ENCODE results near the gene FAM25A.
A peak's percentile ranks its signal among the peaks of the same experiment; 100 is the strongest.
"Not testable (repeated sequence)": the region's sequence is repeated elsewhere in the genome, so short reads cannot be mapped to it uniquely, and the experiment has no call there.

FAM25A gene

DNA sequence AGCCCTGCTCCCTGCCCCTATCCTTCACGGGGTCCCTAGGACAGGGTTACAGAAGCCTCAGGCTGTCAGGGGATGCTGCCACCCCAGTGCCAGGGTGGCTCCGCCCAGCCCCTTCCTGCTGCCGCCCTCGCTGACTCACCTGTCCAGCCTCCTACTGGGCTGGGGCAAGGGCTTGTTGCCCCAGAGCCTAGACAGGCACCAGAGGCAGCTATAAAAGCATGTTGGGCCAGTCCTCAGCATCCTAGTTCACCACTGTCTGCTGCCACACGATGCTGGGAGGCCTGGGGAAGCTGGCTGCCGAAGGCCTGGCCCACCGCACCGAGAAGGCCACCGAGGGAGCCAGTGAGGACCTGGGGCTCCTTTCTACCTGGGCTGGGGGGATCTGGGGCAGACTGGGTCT is at the start of gene FAM25A:
Gene FAM25A, plus strand, starts transcription at position 239 of the 400 bp plus-strand sequence. Its CDS starts 31 bp downstream, at position 270.
- not testable (repeated sequence) for DNase-seq

DNA sequence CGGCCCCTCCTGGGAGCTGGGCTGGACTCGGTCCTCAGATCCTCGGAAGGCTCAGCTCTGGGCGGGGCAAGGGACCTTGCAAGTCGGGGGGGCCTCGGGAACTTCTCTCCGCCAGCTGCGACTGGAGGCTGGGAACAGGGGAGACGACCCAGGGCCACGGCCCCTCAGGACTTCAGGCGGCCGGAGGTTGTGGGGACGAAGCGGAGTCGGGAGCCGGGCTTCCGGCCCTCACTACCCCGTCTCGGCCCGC is 49.2 kb upstream of the FAM25A start:
- no peak for DNase-seq

DNA sequence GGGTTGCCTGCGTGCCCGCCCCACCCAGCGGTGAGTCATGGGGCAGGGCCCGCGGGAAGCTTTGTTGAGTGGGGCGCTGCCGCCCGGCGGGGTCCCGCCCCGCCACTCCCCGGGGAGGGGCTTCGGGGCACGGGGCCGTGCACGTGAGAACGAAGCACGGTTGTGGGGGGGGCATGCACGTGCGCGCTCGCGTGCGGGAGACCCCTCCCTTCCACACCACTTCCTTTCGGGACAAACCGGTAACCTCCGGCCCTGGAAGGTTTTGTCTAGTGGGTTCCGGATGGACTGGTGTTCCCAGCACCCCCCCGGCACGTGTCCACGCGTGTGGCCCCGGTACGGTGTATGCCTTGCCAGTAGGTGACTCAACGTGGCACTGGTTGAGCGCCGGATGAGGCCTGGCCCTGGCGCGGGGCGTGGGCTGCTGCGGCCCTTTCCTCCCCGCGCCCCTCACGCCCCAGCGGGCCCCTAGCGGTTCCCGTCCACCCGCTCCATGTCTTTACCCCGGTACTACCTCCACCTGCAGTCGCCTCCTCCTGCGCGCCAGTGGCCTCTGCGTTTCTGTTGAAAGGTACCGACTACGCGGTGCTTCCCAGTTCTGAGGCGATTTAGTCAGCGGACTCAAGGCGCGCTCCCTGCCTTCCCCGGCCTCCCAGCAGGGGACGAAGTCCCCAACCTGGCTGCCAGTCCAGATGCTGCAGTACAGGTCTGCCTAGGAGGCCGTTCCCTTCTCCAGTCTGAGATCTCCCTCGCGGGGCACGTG is 48.7 kb upstream of the FAM25A start:
- DNase-seq = peak; percentile 89

DNA sequence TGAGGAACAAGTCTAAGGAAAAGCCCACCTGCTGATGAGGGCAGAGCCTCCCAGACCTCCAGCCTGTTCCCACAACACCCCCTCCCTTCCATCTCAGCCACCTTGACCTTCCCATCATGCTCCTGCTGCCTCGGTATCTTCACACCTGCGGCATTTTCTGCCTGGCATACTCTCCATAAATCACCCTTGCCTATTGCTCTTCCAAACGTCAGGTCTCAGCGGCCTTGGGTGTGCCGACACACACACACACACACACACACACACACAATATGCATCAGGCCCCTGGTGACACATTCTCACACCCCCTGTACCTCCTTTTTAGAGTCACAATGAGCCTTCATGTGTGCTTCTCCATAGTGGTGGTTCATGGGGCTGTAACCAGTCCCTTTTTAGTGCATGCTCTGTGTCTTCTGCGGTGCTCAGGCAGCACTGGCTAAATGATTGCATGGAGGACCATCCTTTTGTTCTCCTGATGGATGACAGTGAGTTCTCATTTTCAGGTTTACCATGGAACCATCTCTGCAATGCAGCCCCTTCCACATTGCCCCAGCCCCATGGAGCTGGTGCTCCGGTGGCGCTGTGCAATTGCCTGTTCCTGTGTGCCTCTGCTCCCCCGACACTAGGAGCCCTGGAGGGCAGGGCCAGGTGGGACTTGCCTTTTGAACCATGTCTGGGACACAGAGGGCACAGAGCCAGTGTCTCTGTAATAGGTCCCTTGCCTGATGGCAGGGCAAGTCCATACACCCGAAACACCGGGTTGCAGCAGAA is 47.3 kb upstream of the FAM25A start:
- no peak for DNase-seq

DNA sequence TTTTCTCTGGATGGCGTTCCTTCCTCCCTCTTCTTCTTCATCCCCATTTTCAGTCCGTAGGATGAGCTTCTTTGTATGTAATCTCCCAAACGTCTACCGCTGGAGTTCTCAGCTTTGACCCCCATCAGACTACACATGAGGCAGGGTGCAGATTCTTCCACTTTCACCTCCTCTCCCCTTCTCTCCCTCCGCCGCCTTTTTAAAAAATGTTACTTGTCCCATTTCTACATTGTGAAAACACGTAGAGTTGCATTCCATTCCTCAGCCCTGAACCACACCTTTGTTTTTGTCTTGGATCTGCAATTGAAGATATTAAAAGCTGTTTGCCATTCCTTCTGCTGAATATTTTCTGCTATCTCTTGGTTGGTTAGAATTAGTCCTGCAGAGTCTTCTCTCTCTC is 45.6 kb upstream of the FAM25A start:
- DNase-seq = no peak

DNA sequence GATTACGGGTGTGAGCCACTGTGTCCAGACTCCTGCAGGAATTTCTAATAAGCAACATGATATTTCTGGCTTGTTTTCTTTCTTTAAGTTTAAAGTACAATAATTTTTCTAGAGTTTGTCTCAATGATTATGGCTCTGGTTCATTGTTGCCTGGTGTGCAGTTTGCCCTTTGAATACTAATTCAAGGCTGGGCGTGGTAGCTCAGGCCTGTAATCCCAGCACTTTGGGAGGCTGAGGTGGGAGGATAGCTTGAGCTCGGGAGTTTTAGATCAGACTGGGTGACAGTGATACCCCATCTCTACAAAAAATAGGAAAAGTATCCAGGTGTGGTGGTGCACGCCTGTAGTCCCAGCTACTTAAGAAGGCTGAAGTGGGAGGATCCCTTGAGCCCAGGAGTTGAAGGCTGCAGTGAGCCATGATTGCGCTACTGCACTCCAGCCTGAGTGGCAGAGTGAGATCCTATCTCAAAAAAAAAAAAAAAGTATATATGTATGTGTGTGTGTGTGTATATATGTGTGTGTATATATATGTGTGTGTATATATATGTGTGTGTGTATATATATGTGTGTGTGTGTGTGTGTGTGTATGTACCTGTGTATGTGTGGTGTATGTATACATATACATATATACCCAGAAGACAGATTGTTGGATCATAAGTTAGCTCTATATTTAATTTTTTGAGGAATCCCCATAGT is 43.6 kb upstream of the FAM25A start:
- DNase-seq = no peak

DNA sequence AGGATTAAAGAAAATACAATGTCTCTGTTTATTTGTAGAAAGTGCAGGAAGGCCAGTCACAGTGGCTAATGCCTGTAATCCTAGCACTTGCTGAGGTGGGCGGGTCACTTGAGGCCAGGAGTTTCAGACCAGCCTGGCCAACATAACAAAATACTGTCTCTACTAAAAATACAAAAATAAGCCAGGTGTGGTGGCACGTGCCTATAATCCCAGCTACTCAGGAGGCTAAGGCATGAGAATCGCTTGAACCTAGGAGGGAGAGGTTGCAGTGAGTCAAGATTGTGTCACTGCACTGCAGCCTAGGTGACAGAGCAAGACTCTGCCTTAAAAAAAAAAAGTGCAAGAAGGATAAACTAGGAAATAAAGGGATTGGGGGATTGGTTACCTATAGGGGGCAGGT is 41.6 kb upstream of the FAM25A start:
- not testable (repeated sequence) for DNase-seq

DNA sequence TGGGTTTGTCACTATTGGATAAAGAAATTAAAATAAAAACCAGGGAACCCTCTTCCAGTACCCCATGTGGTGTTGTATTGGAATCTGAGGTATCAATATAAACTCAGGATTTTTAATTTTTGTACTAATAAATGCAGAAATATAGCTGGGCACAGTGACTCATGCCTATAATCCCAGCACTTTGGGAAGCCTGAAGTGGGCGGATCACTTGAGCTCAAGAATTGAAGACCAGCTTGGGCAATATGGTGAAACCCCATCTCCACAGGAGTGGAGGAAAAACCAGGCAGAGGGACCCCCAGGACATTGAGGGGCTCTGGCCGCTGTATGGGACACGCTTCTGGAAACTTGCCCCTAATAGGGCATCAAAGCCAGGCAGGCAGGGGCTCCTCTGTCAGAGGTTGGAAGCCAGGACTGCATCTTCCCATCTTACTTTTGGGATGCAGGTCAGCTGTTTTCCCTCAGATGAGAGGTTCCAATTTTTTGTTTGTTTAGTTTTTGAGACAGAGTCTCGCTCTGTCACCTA is 40.7 kb upstream of the FAM25A start:
- no peak for DNase-seq

DNA sequence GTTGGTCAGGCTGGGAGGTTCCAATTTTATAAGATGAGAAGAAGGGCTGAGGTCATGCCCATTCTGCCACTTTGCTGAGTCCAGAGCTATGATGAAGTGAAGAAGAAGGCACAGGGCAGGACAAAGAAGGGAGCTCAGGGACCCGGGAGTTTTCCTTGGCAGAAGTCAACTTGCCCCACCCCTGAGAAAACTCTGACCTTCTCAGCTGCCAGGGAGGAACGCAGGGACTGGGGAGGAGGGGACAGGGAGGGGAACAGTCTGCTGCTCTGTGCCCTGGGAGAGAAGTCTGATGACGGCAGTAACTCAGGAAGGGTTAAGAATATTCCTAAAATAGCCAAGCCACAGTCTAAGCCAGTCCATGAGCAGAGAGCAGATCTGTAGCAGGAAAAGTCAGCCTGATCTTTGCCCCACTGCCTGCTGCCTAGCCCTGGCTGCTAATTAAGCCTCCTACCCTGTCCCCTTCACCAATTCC is 40.1 kb upstream of the FAM25A start:
- no peak for DNase-seq

DNA sequence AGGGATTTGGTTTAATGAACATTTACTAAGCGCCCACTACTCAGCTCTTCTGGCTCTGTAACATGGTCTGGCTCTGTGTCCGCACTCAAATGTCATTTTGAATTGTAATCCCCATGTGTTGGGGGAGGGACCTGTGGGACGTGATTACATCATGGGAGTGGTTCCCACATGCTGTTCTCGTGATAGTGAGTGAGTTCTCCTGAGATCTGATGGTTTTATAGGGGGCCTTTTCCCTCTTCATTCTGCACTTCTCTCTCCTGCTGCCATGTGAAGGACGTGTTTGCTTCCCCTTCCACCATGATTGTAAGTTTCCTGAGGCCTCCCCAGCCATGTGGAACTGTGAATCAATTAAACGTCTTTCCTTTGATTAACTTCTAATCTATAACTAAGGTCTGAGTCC is 39.1 kb upstream of the FAM25A start:
- DNase-seq = peak; percentile 66

DNA sequence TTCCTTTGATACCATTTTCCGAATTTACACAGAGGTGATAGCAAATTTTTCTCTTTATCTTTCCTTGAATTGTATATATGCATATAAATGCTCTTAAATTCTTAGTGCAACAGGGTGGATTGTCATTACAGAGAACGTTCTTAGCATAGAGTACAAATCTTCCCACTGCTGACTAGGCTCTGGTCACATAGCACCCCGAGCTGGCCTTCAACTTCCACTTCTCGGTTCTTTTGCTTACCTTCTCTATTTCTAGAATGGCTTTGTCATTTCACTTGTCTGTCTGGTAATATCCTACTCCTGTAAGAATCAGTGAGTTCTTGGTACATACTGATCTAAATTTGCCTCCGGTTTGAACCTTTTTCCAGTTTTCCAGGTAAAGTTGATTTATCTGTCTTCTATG is 38.4 kb upstream of the FAM25A start:
- DNase-seq = no peak

DNA sequence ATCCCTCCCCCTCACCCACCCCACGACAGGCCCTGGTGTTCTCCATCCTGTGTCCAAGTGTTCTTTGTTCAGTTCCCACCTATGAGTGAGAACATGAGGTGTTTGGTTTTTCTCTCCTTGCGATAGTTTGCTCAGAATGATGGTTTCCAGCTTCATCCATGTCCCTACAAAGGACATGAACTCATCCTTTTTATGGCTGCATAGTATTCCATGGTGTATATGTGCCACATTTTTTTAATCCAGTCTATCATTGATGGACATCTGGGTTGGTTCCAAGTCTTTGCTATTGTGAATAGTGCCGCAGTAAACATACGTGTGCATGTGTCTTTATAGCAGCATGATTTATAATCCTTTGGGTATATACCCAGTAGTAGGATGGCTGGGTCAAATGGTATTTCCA is 35.6 kb upstream of the FAM25A start:
- not testable (repeated sequence) for DNase-seq

DNA sequence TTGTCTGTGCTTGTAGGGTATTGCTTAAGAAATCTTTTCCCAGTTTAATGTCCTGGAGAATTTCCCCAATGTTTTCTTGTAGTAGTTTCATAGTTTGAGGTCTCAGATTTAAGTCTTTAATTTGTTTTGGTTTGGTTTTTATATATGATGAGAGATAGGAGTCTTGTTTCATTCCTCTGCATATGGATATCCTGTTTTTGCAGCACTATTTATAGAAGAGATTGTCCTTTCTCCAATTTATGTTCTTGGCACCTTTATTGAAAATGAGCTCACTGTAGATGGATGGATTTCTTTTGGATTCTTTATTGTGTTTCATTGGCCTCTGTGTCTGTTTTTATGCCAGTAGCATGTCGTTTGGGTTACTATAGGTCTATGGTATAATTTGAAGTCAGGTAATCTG is 31.6 kb upstream of the FAM25A start:
- DNase-seq = no peak

DNA sequence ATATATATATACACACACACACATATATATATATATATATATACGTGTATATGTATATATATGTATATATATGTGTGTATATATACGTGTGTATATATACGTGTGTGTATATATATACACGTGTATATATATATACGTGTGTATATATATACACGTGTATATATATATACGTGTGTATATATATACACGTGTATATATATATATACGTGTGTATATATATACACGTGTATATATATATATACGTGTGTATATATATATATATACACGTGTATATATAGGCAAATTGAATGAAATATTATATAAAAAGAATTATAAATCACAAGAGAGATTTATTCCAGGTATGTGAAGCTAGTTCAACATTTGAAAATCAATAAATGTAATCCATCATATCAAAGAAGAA is 28.7 kb upstream of the FAM25A start:
- not testable (repeated sequence) for DNase-seq

DNA sequence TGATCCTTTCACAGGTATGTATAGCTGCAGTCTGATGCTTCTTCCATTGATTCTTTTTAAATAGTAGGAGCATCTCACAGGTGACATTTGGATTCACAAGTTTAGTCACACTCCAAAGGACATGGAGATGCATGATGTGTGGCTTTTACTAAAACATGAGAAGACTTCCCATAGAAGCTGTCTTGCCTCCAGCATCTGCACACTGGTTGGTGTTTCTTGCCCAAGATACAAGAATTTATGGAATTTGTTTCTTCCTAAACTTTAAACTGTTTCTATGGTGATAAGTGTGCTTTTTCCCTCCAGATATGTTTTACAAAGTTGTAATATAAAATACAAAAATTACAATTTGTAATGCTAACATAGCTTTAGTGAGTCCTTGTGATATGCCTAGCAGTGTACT is 27.6 kb upstream of the FAM25A start:
- no peak for DNase-seq

DNA sequence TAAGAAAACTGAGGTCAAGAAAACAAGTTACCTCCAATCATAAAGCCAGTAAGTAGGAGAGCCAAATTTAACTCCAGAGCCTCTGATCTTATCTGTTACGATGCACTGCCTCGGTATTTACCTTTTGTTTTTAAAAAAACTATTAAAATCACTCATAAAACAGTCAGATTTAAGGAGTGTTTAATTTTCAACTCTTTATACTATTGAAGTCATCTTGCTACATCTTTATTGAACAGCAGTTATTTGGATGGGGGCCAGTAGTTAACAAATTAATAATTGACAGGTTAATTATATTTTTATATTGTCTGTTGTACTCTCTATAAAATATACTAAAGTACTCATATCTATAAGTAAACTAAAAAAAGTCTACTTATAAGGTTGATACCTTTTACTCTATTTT is 27.2 kb upstream of the FAM25A start:
- no peak for DNase-seq

DNA sequence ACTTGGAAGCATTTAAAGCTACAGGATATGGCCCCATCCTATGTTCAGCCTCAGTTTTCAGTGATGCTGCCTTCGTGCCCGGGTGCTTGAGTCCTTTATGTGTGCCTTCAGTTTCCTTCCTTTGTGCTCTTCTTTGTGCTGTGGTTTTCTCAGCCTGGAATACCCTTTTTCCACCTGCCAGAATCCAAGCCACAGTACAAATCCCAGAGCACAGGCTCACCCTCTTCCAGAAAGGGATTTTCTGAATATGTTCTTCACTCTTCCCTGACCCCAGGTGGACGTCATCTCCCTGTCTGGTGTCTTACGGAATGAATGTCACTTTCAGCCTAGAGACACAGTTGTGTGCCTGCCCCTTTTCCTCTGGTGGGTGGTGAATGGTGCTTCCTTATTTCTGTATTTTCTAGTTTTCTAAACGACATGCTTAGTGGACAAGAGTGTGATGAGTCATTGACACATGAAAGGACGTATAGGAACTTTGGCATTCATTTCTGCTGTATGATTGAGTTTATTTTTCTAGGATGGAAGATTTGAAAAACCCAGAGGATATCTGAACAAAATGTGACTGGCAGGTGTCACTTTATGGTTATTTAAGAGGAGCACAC is 20.2 kb upstream of the FAM25A start:
- peak; percentile 32 for DNase-seq

DNA sequence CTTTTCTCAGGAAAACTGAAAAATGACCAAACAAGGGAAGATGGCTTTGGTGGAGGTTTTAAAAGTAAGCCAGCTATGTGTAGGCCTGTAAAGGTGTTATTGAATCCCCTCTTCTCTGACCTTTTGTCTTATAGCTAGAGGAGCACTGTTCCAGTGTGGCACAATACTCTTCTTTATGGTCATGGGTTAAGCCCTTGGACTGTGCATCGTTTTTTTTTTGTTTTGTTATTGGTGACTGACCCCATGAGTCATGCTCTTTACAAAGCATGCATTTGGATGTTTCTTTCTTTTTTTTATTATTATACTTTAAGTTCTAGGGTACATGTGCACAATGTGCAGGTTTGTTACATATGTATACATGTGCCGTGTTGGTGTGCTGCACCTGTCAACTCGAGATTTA is 19.6 kb upstream of the FAM25A start:
- DNase-seq = no peak

DNA sequence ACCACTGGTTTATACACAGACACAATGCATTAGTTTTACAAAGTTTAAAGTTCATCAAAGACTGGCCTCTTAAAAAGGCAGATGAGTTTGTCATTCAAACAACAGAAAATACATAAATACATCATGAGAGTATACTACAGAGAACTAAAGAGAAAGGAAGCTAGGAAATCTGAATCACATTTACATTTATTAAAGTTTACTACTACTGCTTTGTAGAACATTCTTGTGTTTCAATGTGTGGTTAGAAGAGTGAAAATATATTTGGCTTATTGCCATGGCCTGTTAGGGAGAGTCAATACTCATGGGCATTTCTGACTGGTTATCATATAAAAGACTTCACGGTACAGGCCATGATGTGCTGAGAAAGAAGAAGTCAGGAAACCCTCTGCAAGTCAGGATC is 13.0 kb upstream of the FAM25A start:
- DNase-seq = not testable (repeated sequence)

DNA sequence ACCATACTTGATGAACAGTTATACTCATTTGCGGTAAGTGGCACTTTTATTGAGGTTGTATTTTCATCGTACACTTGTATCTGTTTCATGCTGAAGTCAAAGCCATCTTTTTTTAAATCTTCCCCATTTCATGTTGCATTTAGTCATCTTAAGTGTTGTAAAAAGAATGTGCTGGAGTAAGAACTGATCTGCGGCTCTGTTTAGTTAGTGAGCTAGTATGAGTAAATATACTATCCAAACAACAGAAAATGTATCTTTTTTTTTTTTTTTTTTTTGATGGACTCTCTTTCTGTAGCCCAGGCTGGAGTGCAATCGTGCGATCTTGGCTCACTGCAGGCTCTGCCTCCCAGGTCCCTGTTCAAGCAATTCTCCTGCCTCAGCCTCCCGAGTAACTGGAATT is 12.4 kb upstream of the FAM25A start:
- DNase-seq = not testable (repeated sequence)

DNA sequence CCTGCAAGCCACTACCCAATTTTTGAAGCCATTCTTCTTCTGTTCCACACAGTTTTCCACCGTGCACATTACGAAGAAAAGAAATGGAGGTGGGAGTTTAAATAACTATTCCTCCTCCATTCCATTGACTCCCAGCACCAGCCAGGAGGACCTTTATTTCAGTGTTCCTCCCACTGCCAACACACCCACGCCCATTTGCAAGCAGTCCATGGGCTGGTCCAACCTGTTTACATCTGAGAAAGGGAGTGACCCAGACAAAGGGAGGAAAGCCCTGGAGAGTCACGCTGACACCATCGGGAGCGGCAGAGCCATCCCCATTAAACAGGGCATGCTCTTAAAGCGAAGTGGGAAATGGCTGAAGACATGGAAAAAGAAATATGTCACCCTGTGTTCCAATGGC is 11.8 kb upstream of the FAM25A start:
- not testable (repeated sequence) for DNase-seq

DNA sequence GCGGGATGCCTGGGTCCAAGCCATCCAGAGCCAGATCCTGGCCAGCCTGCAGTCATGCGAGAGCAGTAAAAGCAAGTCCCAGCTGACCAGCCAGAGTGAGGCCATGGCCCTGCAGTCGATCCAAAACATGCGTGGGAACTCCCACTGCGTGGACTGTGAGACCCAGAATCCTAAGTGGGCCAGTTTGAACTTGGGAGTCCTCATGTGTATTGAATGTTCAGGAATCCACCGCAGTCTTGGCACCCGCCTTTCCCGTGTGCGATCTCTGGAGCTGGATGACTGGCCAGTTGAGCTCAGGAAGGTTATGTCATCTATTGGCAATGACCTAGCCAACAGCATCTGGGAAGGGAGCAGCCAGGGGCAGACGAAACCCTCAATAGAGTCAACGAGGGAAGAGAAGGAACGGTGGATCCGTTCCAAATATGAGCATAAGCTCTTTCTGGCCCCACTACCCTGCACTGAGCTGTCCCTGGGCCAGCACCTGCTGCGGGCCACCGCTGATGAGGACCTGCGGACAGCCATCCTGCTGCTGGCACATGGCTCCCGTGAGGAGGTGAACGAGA is 10.9 kb upstream of the FAM25A start:
- not testable (repeated sequence) for DNase-seq

DNA sequence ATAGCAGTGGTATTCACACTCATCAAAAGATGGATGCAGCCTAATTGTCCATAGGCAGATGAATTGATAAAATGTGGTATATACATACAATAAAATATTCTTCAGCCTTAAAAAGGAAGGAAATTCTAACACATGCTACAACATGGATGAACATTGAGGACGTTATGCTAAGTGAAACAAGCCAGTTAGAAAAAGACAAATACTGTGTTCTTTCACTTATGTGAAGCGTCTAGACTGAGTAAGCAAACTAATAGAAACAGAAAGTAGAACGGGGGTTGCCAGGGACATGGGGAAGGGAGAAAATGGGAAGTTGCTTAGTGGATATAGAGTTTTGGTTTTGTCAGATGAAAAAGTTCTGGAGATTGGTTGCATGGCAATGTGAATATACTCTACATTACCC is 6.6 kb upstream of the FAM25A start:
- DNase-seq = peak; percentile 69
